Measurements from ENCODE around the gene WAC.

GRCh38 chr10:28595613-28596012, 62.7 kb downstream of the WAC start:
- TF ChIP-seq, protein P1, sequence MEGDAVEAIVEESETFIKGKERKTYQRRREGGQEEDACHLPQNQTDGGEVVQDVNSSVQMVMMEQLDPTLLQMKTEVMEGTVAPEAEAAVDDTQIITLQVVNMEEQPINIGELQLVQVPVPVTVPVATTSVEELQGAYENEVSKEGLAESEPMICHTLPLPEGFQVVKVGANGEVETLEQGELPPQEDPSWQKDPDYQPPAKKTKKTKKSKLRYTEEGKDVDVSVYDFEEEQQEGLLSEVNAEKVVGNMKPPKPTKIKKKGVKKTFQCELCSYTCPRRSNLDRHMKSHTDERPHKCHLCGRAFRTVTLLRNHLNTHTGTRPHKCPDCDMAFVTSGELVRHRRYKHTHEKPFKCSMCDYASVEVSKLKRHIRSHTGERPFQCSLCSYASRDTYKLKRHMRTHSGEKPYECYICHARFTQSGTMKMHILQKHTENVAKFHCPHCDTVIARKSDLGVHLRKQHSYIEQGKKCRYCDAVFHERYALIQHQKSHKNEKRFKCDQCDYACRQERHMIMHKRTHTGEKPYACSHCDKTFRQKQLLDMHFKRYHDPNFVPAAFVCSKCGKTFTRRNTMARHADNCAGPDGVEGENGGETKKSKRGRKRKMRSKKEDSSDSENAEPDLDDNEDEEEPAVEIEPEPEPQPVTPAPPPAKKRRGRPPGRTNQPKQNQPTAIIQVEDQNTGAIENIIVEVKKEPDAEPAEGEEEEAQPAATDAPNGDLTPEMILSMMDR (IDR thresholded peaks at IDR 0.05): no peak
- TF ChIP-seq POLR2A (IDR thresholded peaks at IDR 0.05) (no peak), EP300 (IDR thresholded peaks at IDR 0.05) (no peak)
